ENCODE data around the gene WWC2.

Gene WWC2

DNA sequence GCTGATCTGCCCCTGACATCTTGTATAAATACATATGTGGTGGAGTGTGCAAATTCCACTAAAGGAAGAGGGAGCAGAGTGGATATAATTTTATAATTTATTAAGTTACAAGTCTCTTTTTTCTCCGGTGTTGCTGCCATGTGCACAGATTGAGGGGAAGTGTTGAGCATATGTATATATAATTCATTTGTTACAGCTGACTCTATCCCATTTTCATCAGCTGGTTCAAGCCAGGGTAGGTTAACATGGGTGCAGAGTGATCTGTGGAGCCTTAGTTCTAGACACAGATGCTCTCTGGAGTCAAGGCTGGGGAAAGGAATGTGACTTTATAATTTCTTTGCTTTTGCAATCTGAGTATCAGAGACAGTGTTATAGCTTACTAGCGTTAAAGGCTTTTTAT lies 103.5 kb downstream of the WWC2 start:
- DNase-seq (ENCODE audit: low read depth), result no peak

DNA sequence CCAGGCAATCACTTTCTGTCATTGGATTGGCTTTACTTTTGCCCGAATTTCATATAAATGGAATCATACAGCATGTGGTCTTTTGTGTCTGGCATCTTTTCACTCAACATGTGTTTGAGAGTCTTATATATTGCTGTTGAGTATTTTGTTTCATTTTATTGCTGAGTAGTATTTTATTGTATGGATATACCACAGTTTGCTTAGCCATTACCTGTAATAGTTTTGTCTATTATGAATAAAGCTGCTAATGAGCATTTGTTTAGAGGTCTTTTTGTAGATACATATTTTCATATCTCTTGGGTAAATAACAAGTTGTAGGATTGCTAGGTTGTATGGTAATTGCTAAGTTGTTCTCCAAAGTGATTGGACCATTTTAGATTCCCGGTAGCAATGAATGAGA lies 105.7 kb downstream of the WWC2 start:
- DNase-seq (ENCODE audit: low read depth), result no peak

DNA sequence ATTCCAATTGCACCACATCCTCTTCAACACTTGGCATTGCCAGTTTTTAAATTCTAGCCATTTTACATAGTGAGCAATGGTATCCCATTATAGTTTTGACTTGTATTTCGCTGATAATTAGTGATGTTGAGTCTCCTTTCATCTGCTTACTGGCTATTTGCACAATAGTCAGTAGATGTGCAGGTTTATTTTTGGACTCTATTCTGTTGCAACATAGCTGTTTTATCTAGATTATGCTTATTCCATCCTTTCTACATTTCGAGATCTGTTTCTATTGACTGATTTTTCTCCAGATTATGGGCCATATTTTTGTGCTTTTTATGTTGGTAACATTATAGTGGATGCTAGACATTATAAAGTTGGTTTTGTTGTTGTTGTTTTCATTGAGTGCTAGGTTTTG lies 106.1 kb downstream of the WWC2 start:
- DNase-seq (ENCODE audit: low read depth), result no peak

DNA sequence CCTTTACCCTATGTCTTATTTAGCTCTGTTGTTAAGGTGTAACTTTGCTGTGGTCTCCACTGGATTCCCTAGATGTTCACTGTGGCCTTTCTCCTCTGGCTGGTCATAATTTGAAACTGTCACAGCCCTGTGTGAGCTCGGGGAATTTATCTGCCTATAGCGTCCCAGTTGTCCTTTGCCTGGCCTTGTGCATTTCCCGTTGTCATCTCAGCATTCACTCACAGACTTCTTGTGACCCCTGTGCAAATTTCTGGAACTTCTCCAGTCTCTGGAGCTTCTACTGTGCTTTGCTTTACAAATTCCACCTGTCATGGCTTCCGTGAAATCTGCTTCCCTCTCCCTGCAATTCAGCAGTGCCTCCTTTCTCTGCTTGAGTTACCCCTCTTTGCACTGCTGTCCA lies 106.7 kb downstream of the WWC2 start:
- no peak for DNase-seq (ENCODE audit: low read depth)

DNA sequence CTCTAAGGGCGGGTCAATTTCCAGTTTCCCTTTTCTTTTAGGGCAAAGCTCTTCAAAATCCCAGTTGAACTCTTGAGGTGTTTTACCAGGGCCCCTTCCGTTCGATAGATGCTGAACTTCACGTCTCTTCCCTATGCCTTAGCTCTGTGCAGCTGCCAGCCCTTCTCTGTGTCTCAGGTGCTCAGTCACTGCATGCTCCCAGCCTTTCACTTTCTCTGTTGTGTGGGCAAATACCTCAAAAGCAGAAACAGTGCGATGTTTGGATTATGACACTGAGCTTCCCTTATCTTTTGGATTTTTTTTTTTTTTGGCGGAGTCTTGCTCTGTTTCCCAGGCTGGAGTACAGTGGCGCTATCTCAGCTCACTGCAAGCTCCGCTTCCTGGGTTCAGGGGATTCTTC lies 112.5 kb downstream of the WWC2 start:
- no peak for DNase-seq (ENCODE audit: low read depth)

DNA sequence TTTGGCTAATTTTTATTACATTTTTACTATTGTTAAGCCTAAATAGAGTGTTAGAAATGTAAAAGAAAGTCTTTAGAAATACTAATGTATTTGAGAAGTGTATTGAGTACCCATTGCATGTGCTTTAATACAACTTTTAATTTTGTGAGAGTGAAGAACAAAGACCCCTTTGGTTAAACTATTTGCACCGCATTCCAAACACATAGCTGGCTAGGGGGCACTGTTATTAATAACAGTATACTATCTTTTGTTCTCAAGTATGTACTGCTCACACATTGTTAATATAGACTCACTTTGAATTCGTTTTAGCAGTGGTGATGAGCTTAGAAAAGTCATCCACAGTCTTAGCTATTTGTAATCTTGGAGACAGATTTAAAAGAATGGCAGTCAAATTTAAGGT lies 114.9 kb downstream of the WWC2 start:
- no peak for DNase-seq (ENCODE audit: low read depth)

DNA sequence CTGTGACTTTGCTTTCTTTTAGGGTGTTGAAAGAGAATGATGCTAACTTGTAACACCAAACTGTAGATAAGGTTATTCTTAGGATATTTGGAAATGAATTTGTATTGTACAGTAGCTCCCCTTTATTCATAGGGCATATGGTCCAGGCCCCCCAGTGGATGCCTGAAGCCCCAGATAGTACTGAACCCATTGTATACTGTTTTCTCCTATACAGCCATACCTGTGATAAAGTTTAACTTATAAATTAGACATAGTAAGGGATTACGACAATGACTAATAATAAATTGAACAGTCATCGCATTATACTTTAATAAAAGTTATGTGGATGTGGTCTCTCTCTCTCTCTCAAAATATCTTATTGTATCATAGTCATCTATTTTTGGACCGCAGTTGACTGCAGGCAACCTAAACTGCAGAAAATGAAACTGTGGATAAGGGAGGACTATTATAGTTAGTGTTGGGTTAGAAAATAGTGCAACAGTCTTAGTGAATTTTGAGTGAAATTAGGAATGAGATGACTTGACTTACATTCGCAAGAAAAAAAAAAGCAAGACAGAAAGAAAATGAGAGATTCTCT lies 115.9 kb downstream of the WWC2 start:
- no peak for DNase-seq (ENCODE audit: low read depth)

DNA sequence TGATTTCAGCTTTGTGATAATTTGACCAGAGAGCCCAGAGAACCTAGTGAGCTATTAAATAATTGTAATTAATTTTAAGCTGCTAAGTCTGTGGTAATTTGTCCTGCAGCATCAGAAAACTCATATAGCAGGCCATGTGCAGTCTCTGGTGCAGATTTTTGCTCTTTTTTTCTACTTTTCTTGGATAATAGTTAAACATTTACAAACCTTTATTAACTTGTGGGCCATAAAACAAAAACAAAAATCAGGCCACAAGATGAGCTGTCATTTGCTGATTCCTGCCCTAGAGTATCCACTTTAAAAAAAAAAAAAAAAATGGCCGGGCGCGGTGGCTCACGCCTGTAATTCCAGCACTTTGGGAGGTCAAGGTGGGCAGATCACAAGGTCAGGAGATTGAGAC lies 121.2 kb downstream of the WWC2 start:
- DNase-seq (ENCODE audit: low read depth), result no peak

DNA sequence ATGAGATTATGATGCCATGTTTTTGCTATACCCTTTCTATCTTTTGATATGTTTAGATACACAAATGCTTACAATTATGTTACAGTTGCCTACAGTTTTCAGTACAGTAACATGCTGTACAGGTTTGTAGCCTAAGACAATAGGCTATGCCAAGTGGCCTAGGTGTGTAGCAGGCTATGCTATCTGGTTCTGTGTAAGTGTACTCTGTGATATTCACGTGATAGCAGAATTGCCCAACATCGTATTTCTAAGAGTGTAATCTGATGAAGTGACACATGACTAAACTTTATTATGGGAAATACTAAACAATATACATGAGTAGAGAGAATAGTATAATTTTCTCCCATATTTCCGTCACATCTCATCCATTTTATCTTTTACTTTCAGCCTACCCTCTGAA lies 124.0 kb downstream of the WWC2 start:
- DNase-seq (ENCODE audit: low read depth), result no peak

DNA sequence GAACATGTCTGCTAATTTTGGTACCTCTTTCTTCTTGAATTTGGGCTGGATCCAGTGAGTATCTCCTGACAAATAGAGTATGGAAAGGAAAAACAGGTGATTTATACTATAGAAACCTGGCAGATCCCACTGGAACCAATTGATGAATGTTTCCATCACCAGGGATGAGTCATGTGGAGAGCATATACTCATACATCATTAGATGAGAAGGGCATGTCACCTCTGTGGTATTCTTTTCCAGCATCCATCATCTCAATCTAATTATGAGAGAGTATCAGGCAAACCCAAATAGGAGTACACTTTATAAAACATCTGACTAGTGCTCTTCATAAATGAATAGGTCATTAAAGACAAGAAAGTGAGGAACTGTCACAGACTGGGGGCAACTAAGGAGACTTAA lies 130.3 kb downstream of the WWC2 start:
- DNase-seq (ENCODE audit: low read depth), result no peak

DNA sequence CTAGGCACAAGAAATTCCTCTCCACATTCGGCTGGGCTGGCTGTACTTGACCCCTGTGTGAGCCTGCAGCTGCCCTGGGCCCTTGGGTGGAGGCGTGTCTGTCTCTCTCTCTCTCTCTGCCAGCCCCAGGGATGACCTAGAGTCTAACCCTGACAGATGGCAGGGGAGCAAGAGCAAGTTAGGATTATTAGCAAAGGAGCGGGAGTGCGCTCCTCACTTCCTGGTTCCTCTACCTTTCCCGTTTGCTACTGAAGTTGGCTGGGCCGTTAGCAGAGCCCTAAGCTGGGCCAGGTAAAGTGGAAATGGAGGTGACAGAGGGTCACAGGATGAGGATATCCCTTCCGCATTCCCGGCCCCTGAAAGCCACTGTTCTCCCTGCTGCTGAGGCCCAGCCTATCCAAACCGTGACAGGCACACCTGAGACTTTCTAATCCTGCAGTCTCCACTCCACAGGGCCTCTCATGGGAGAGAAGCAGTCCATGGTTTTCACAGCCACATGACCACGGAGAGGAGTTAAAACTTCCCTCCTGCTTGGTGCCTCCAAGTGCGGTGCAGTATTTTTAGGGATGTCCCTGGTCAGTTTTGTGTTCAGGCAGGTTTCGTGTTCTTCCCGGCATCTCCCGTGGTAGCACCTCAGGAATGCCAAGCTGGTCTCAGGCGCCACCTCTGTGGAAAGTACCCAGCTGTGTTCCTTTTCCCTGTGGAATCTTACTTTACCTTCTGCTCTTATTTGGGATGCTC lies 141.7 kb downstream of the WWC2 start:
- DNase-seq (ENCODE audit: low read depth), result no peak

DNA sequence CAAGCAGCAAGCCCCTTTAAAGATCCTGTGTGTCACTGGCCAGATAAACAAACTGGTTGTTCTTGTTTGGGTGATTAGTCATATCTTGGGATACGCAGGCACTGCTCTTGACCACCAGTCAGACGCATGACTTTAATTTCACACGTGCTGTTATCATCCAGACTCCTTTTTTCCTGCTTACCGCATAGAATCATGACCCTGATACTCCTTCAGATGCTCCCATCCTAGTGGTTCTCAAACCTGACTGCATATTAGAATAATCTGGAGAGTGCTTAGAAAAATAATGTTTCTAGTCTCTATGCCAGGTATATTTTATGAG lies 142.2 kb downstream of the WWC2 start:
- no peak for DNase-seq (ENCODE audit: low read depth)

DNA sequence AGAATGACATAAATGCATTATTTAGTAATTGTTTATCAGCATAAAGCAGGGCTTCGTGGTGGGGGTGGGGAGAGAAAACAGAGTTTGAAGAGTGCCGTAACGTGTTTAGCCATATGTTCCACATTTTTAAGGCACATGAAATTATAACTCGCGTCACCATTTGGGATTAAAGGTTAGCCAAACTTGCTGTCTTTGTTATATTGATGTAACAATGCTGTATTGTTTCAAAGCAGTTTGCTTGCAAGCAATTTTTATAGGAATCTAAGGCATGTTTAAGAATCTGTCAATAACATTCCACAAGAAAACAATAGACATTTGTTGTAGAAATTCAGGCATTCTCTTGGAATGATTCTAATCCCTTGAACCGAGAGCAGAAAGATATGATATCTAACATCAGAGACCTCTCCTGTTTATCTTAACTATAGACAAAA lies 142.7 kb downstream of the WWC2 start:
- DNase-seq (ENCODE audit: low read depth), result no peak

DNA sequence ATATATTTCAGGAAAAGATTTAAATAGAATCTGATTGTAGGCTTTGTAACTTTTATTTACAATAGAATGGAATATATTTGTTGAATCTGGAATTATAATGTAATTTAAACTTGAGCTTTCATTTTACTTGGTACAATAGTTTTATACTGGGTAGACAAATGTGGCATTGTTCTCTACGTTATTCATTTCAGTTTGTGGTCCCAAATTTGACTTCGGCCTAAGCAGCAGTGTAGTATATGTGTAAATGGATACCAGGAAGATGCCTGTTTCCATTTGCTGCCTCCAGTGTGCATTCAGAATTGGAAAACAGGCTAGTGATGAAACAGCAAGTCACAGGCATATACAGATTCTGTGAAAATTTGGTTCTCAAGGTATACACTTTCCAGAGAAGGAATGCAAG lies 143.2 kb downstream of the WWC2 start:
- DNase-seq (ENCODE audit: low read depth), result no peak

DNA sequence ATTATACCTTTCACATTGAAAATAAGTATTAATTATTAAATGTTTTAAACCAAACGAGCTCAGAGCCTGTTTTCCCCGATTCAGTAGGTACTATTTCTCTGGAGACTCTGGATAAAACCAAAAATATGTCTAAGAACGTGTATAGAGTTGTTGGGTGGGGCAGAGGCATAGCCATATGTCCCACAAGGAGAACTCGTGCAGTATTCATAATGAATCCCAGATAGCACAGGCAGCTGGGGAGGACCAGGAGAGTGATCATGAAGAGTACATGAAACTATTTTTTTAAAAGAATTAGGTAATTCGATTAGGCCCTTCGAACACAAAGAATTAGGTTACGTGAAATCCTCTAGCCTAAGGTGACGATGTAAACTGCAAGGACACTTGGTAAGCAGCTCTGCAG lies 145.0 kb downstream of the WWC2 start:
- no peak for DNase-seq (ENCODE audit: low read depth)

DNA sequence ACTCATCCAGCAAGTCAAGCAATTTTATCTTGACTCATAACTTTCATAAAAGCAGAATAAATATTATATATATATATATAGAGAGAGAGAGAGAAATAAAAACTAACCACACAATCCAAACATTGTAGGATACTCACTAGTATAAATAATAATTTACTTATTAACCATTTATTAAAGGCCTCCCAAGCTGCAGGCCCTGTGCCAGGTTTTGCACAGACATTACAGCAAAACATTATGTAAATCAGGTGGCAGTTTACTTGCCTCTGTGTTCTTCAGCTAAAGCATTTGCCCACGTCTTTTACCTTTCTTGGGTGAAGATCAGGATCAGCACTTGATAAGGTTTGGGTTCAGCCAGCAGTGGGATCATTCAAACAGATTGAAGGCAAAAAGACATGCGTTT lies 145.4 kb downstream of the WWC2 start:
- DNase-seq (ENCODE audit: low read depth), result no peak

DNA sequence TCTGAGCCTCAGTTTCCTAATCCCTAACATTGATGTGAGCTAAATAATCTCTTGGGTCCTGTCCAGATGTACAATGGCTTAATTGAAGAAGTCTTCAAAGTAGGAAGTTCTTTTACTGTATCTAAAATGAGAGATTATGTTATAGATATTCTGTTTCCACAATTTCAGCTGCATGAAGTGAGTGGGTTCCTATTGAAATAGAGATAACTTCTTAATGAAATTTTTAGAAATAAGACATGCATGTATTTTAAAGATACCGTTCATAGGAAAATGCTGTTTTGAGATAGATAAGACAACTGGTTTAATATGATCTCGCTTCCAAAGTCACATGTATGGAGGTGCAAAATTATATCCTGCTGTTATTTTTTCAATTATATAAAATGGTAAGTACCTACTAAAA lies 149.1 kb downstream of the WWC2 start:
- no peak for DNase-seq (ENCODE audit: low read depth)

DNA sequence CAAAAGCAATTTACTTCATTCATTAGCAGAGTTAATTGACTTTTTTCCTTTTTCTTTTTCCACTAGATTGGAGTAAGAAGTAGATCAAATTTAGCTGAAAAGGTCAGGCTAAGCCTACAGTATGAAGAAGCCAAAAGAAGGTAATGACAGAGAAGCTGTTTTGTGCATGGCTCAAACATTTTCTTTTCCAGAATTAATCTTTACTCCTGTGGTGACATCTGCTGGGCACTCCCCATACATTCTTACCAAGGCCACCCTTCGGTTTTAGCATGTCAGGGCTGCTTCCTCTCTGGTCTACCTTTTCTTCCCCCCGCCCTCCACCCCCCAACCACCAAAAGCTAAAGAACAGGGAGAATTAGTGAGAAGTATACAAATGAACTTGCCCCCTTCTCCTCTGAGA lies 150.8 kb downstream of the WWC2 start:
- DNase-seq (ENCODE audit: low read depth), result no peak

DNA sequence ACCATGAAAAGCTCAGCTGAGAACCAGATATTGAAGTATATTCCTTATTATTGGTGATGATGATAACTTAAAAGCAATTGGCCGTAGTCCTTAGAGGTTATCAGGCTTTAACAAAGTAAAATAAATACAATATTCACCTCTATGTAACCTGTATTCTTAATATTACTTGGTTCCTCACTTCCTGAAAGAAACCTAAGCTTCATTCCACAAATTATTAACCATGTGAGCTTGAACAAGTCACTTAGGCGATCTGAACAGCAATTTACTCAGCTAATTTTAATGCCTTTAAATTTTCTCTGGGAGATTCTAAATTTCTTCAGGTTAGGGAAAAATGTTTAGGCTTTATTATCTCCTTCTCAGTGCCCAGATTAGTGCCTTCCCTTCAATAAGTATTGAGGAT lies 151.8 kb downstream of the WWC2 start:
- no peak for DNase-seq (ENCODE audit: low read depth)

DNA sequence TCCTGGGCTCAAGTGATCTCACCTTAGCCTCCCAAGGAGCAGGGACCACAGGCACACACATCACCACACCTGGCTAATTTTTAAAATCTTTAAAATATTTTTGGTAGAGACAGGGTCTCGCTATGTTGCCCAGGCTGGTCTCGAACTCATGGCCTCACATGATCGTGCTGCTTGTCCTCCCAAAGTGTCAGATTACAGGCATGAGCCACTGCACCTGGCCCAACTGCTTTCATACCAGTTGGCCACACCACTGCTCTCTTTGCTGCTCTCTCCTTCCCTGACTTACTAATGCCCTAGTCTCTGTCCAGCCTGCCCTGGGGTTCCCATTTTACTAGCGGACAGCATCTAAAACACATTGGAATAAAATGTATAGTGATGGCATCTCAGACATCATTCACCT lies 153.9 kb downstream of the WWC2 start:
- DNase-seq (ENCODE audit: low read depth), result no peak

DNA sequence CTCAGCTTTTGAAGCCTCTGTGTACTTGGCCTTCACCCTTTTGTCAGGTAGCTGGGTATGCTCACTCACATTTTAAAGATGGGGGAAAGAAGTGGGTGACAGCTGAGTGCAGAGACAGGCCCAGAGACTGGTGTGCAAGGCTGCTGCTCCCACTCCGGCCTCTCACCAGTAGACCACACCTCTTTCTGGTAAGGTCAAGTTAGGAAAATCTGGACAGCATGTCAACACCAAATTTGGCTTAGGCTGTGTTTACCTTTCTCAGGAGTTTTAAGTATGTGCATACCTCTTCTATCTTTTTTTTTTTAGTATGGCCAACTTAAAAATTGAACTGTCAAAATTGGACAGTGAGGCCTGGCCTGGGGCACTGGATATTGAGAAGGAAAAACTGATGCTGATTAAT lies 154.4 kb downstream of the WWC2 start:
- no peak for DNase-seq (ENCODE audit: low read depth)

DNA sequence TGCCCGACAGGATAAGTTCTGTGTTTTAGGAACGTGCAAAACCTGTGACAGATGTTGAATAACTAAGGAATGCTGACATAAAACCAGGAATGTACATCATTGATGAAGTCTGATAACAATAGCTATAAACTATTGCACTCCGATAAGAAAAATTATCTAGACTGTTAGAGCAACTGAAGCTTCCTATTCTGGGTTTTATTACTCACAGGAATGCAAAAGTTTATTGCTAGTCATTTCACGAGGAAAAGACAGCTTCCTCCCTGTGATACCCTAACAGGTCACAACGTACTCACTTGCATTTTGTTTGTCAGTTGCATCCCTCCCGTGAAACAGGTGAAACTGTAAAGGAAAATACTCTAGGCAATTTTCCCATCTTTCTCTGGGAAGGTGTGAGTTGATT lies 155.1 kb downstream of the WWC2 start:
- DNase-seq (ENCODE audit: low read depth), result no peak

DNA sequence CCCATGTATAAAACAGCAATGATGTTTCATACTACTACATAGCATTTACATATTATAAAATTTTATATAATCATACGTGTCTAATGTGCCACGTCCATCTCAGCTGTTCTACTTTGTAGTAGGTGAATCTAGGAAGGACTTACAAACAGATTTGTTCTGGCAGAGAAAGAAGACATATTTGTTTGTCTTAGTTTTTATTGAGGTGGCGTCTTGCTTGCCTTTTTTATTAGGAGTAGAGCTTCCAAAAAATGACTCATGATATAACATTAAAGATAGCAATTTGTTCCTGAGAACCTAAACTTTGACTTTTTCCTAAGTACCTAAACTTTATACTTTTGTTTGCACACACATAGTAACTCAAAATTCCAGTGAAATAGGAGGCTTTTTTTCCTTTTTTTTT lies 156.4 kb downstream of the WWC2 start:
- DNase-seq (ENCODE audit: low read depth), result no peak

DNA sequence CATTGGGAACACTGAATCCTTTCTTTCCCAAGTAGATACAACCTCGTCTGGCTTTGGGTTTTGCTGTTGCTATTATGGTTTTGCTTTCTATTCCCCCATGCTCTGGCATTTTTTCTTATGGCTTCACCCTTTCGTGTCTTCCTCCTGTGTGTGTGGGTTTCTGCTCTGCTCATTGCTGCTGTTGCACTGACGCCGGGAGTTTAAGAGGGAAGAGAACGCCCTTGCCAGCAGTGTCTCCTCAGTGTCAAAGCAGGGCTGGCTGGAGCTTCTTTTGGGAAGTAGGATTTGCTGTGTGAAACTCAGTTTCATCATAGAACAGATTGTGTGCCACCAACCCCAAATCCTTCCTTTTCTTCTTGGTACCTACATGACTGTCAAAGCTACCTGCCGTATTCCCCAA lies 157.3 kb downstream of the WWC2 start:
- no peak for DNase-seq (ENCODE audit: low read depth)
